ENCODE measurements around the gene VCP.

VCP gene

DNA sequence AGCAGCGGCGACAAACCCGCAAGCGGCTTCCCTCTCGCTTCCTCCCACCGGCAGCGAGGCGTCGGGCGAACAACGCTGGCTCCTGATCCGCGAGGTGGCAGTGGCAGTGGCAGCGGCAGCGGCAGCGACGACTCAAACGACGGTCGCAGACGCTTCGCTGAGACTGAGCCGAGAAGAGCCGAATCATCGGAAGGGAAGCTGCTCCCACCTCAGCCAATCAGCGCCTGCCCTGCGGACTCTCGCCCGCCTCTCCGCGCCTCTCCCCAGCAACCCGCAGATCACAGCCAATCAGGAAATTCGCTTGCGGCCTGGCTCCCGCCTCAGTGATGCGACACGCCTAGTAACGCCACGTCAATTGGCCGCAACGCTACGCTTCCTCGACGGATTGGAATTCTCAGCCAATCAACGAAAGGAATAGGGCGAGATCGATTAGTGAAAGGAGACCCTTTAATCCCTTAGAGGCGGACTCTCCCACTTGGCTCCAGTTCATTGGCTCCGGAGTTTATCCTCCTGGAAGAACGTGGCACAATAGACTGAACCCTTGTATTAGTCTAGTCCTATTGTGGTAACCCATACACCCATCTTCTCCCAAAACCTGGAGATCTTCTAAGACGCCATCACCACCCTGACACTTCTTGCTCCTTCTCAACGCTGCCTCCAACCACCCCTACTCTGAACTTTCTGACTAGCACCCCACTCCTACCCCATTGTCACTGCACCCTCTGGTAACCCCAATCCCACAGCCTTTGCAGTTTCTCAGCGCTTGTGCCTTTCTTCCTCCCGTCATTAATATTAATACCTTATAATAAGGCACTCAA is at the start of gene VCP:
TSS of gene VCP (minus strand) at position 165 of the 818 bp plus-strand sequence. CDS start 272 bp downstream, outside the sequence.
- DNase-seq (ENCODE audit: low spot score): peak; percentile 98

DNA sequence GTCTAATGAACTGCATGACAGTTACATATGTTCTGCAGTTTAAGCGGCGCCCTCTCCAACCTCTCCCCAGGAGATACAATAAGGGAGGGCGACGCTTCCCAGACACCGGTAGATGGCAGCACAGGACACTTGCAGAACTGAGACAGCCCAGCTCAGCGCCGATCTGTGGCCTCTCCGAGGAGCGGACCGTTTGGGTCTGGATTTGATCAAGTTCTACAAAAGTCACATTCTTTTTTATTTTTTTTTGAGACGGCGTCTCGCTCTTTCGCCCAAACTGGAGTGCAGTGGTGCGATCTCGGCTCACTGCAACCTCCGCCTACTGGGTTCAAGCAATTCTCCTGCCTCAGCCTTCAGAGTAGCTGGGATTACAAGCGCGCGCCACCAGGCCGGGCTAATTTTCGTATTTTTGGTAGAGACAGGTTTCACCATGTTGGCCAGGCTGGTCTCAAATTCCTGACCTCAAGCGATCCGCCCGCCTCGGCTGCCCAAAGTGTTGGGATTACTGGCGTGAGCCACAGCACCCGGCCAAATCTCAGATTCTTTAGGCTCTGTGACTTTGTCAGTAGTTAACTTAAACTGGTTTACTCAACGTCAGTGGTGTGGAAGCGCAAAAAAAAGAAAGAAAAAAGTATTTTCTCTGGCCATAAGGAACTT is 44.6 kb upstream of the VCP start:
- peak; percentile 89 for DNase-seq (ENCODE audit: low spot score)

DNA sequence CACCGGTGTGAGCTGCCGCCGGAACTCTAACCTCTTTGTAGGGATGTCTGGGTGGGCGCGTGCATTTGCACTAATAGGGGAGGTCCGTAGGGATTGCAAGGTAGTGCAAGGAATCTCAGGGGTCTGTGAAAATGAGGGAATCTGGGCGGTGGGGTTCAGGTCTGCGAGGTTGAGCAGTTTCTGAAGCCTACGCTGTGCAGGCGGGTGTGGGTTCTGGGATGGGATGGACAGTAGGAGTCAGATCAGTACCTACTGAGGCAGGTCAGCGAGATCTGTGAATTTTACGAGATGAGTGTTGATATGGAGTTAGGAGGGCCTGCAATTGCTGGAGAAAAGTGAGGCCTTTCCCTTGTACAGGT is 44.1 kb upstream of the VCP start:
- no peak for DNase-seq (ENCODE audit: low spot score)

DNA sequence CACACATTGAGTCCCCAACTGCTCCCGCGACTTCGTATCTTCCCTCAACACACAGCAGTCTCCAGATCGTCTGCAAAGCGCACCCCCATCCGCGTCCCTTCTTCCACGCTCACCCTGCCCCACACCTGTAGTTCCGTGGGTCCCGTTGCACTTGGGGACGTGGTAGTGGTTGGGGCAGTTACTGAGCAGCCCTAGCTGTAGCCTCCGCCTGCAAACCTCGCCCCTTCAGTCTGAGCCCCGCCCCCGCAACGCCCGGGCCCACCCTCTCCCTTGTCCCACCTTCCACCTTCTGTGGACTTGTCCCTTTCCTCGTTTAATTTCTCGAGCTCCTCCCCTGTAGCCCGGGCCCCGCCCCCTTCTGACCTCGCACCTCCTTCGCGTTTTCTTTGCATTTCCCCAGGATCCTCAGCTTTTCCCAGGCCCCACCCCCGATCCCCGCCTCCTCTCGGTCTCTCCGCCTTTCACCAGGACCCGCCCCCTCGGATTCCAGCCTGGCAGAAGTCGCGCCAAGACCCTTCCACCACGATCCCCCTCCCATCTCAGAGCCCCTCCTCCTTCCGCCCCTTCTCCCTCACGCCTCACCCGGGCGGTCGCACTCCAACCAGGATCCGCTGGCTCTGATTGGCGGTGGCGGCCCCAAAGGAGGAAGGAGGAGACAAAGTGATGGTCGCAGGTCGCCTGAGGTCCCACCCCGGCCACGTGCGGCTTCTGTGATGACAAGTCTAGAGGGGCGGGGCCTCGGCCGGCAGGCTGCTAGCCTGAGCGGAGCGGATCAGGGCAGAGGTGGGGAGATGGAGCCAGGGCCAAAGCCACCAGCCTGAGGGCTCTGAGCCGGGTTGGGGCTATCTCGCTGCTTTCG is 43.5 kb upstream of the VCP start, which contains the start of gene ATOSB:
TSS of gene ATOSB (minus strand) at position 183 of the 859 bp plus-strand sequence. CDS start 7,588 bp downstream, outside the sequence.
- DNase-seq (ENCODE audit: low spot score): peak; percentile 94

DNA sequence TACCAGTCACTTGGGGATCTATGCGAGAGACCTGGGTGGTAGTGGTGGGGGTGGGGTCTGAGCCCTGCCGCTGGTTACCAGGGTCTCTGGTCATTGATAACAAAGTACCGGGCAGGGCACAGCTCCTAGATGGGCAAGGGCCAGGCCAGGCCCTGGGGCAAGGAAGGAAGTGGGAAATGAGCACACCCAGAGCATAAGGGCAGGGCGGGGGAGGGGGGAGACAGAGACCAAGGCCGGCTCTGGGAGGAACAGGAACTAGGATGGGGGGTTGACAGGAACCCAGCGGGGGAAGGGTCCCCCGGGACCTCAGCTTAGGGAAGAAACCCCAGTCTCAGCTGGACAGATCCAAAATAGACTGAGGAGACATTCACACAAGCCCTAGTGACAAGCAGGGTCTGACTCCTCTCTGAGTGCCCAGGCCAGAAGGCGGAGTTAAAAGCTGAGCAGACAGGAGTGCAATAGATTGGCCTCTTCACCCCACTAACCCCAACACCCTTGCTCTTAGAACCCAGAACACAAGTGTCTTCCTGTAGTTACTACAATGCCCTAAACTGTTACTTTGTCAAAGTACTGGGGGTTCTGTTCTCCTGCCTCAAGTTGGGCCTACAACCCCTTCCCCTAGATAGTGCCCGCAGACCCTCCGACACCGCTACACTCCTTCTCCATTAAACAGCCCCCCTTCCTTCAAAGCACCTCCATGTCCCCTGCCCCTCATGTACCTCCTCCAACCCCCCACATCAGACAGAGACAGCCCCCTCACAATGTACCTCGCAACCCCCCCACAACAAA is 42.6 kb upstream of the VCP start:
- DNase-seq (ENCODE audit: low spot score): no peak

DNA sequence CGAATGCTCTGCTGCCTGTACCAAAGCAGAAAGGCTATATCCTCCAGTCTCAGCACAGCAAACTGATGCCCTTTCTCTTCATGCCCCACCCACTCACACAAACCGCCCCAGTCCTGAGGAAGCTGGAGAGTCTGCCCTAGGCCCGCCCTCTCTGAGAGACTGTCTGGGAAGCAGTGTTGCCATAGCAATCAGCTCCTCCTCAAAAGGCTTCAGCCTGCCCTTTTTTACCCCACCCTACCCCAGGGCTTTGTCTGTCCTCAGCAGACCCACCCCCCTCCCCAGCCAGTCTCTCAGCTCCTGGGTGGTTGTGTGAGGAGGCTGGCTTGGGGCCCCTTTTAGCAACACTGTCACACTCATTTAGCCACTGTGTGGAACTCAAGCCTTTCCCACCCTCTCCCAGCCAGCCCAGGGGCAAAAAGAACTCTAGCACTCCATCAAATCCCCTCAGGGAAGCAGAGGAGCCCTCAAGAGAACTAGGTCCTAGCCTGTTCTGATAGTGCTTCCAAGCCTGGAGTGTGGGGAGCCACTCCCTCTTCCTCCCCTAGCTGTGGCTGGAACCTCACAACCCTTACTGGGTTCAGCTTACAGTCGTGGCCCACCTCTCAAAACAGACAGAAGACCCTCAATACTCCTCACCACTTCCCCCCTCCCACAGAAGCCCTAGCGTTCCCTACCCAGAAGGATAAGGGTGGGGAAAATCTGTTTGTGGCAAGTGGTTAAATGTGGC is 41.9 kb upstream of the VCP start:
- no peak for DNase-seq (ENCODE audit: low spot score)

DNA sequence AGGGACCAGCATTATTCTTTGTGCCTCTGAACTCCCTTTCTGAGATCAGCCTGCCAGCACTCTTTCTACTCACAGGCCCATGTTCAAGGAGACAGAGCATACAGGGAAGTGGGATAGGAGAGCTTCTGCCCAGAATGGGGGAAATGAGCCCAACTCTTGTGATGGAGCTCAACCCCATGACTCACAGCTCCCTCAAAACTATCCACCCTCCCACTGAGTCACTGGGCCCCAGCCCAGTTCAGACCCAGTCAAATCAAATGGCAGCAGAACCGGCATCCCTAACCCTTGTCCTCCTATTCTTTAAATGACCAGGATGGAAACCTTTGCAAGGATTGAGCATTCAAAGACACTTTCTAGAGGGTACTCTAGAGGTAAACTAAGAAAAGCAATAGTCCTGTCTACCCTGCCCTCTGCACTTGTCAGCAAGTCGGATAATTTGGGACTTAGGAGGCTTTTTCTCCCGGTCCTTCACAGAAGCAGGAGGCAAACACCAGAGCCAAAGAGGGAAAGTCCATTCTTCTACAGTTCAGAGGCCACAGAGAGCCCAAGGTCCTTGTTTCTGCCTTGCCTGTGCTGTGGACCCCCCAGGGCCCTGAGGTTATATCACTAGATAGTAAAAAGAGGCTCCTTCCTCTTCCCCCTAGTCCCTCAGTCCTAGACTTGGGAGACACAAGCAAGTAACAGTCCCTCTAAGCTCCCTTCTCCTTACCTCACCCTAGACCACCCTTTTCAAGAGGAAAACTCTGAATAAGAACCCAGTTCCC is 40.0 kb upstream of the VCP start:
- DNase-seq (ENCODE audit: low spot score): no peak

DNA sequence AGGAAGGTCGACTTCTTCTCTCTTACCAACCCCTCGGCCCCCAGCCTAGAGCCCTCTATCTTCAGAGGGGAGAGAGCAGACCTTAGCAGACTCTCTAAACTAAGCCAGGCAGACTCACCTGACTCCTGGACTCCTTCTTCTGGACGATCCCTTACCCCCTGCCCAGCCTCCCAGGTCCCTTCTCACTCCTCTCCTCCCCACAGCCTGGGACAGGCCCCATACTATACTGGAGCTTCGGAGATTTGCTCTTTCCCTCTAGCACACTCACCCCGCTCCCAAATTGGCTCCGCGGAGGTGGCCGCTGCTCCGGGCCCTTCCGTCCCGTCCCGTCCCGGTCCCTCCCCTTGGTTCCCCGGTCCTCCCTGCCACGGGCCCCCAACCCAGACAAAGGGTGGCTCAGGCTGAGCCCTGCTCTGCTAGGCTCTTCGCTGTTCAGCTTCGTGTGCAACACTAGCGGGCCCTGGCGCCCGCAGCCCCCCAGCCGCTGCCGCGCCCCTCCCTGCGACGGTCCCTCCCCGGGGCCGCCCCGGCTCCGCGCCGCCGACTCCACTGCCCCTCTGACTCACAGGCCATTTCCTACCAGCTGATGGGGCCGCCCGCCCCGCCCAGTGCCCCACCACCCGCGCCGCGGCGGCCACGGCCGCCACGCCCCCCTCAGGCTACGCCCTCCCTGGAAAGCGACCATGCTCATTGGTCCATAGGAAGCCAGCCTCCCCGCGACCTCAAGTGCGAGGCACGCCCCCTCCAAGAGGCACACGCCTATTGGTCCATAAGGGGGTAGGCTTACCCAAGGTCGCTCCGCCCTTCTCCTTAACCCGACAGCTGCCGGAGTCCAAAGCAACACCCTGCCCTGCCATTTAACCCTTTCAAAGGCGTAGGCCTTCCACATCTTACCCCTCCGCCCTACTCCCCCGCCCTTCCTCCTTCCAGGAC is 38.8 kb upstream of the VCP start:
- DNase-seq (ENCODE audit: low spot score): peak; percentile 97

DNA sequence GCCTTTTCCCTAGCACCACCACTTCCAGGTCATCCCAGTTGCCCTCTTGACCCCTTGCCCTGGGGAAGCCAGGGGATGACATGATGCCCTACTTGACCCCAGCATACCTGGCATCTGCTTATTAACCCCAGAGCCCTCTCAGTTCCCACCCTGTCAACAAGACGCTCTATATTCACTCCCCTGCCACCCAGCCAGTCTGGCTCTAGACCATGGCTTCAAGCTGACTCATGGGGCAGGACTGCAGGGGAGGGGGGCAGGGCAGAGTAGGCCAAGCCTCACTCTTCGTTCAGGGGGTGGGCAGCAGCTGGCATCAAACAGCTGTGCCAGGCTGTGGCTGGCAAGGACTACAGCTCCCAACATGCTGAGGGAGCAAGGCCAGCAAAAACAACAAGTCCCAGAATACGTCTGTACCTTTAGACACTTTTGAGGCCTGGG is 37.9 kb upstream of the VCP start:
- DNase-seq (ENCODE audit: low spot score): no peak

DNA sequence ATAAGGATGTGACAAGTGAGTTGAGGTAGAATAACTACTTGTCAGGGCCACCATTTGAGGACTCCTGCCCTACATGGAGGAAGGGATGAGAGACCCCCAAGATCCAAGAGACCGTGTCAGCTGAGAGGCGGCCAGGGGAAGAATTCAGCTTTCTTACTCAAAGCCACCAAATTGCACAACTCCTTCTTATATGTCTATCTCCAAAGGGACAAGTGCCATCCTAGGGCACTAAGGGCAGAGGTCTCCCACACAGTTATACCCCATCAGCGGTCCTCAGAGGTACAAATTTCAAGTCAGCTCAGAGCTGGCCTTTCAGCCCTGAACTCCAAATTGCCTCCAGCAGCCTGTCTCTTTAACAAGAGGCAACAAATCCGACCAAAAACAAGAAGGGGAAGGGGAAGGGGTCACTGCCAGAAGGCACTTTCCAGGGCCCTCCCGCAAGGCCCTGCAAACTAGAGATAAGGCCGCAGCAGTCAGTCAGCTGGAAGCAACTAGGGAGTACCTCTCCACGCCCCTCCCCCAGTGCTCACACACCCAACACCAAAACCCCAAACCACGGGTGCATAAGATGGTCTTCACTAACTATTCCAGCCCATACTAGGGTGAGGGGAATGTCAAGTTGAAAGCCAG is 36.6 kb upstream of the VCP start:
- no peak for DNase-seq (ENCODE audit: low spot score)

DNA sequence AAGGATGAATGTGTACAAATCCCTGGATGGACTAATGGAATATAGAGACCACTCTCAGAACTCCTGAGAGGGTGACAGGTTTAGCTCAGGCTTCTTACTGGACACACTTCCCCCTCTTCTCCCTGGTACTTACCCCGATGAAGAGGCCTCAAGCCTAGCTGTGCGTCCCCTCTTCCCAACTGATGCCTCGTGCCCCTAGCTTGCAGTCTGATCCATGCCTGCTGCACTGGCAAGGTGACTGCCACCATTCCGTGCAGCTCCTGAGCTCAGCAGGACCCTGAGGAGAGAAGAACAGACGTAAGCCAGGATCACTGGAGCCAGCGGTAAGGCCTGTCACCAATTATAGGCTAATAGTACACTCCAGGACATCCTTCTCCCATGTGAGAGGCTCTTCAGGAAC is 36.0 kb upstream of the VCP start:
- DNase-seq (ENCODE audit: low spot score): no peak

DNA sequence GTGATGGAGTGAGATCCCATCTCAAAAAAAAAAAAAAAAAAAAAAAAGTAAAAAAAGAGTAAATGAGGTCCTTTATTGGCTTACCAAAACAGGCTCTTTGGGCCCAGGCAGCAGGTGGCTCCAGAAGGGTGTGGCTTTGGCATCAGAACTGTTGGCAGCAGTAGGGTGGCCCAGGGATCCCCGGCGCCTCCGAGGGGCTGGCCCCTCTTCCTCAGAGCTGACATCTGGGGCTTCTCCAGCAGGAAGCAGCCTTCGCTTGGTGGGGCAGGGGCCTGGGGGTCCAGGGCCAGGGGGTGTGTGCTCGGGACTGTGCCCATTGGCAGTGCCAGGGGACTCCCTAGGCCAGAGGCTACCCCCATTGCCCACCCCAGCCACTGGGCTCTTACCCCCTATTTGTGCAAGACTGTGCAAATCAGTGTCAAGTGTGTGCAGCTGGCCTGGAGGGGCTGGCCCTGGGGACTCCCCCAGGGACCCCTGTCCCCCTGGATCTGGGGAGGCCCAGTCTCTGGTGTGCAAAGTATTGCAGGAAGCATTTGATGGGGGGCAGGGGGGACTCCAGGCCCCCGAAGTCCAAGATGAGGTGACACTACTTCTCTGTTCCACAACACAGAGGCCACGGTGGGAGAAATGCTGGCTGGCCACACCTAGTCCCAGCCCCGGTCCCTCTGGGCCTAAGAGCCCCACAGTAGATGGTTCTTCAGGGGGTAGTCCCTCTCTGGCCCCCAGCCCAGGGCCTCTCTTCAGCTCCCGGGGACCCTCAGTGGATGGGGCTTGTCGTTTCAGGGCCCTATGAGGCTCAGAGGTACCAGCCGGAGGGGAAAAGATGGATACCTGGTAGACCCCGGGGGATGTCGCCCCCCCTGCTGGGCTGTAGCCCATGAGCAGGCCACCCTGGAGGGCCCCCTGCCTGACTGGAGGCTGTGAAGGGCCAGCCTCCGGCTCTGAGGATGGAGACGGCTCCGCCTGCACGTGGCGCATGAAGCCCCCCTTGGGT is 35.2 kb upstream of the VCP start:
- no peak for DNase-seq (ENCODE audit: low spot score)

DNA sequence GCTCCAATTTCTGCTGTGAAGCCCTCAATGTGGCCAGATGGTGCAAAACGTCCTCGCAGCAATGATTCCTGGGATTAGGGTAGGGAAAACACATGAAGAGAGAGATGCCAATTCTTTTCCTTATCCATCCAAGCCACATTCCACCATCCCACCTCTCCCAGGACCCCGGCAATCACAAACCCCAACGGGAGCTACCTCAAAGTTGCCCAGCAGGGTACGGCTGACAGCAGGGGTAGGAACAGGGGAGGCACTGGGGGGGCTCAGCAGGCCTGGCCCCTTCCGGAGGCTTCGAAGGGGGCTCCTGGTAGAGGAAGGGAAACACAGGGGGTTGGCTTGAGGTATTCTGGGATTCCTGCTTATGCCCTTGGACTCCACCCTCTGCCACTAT is 33.9 kb upstream of the VCP start:
- no peak for DNase-seq (ENCODE audit: low spot score)

DNA sequence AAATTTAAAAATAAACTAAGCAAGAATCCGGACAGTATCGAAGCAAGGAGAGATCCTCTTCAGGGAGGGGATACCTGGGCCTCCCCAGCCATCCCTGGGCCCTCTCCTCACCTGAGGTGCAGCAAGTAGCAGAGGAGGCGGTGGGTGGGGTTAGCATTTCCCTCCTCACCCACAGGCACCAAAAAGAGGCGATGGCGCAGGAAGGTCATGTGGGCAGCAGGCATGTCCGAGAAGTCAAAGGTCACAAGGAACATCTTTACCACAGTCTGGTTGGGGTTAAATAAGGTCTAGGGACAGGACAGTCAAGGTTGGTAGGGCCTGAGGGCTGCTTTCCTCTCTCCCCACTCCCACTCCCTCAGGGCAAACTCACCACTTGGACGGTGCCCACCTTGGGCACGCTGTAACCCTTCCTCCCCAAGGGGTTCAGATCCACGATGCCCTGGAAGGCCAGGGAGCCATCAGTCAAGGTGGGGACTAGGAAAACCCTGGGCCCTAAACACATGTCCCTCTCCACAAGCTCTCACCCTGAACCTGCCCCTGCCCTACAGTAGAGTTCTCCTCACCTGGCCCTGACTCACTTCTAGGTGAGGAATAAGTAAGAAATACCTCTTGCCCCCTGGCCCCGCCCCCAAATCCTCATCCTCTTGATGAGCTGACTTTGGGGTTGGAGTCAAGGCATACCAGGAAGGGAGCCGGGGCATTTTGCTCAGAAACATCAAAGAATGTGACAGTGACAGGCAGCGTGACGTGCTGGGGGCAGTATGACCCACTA is 33.3 kb upstream of the VCP start:
- DNase-seq (ENCODE audit: low spot score): no peak

DNA sequence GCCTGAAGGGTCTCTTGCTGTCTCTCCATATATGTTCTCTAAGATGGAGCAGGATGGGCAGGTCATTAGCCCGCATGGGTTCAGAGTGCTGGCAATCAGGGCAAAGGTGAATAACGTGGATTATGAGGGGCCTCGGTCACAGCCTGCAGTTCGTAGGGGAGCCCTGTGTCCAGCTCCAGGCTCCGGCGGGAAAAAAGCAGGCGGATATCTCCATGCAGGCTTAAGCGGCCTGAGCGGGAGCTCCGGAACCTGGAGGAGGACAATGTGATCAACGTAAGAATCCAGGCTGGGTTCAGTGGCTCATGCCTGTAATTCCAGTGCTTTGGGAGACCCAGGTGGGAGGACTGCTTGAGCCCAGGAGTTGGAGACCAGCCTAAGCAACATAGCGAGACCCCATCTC is 32.7 kb upstream of the VCP start:
- DNase-seq (ENCODE audit: low spot score): no peak

DNA sequence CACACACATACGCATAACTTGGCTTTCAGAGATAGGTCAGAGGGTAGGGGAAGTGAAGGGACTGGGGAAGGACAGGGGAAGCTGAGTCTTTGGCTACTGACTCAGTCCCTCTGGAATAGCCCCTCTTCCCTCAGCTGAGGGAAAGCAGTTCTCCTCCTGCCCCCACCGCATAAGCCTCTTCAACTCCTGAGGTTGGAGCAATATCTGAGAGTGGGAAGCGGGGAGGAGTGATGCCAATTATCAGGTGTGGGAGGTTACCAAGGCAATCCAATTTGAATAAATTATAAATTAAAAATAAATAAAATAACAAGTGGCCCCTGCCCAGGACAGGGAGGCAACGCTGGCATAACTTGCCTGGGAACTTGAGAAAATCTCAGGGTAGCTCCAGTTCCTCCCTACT is 32.2 kb upstream of the VCP start:
- DNase-seq (ENCODE audit: low spot score): no peak
